Fibroblast of gingiva (primary cell): Measurements from ENCODE around the gene GNS.
A peak's percentile ranks its signal among the peaks of the same experiment; 100 is the strongest.

Source experiments
- DNase-seq: peaks from one replicate; pipeline ENCODE4 v3.0.0-alpha.2; 2011; ENCODE audit warnings: low read depth

Gene GNS

DNA sequence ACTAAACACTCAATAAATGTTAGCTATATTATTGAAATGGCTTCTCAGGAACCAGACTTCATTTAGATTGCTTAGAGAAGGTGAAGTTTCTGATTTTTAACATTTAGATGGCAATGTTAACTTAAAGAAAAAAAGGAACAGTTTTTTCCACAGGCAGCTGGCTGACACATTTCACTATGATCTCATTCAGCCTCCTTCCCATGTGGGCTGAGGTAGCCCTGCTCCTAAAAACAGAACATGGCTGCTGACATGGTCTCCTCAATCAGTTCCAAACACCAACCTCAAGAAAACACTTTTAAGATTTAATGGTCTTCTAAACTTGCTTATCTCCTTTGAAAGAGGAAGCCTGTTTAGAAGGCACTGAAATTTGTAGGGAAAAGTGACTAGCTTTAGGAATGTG is 23.8 kb downstream of the GNS start:
- no peak for DNase-seq

- peak; percentile 46 for DNase-seq
Observed at GRCh38 chr12:64733857-64734256, 25.3 kb downstream of the GNS start.

DNA sequence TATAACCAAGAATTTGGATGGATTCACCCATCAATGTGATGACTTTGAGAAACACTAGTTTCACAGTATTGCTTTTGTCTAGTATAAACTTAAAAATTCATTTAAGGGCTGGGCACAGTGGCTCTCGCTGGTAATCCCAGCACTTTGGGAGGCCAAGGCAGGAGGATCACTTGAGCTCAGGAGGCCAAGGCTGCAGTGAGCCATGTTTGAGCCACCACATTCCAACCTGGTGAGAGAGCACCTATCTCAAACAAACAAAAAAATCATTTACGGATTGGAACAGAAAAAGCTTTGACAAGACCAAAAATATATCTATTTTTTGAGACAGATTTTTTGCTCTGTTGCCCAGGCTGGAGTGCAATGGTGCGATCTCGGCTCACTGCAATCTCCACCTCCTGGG is 27.5 kb downstream of the GNS start:
- DNase-seq: no peak

- no peak for DNase-seq
Observed at GRCh38 chr12:64730588-64730969, 28.6 kb downstream of the GNS start.

DNA sequence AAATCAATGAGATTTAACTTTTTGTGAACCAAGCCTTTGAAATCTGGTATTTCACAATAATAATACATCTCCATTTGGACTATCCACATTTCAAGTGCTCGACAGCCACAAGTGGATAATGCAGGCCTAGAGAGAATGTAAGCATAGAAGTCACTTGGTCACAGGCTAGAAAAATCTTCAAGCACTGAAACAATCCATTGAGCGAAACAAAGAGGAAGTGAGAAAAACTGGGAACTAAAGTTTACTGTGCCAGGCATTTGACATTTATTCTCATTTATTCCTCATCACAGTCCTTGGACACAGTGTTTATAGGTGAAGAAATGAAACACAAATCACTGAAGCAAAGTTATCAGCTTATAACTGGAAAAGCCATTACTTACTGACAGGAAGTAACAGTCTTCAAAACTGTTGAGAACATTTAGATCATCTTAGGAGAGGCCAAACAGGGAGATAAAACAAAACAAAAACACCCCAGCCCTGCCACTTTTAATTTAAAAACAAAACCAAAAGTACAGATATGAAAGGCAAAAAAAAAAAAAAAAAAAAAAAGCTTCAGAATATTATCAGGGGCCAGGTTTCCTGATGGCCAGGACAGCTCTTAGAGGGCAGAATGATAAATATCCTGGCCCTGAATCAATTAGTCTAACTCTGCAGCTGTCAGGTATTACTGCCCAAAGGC is 29.2 kb downstream of the GNS start:
- no peak for DNase-seq

DNA sequence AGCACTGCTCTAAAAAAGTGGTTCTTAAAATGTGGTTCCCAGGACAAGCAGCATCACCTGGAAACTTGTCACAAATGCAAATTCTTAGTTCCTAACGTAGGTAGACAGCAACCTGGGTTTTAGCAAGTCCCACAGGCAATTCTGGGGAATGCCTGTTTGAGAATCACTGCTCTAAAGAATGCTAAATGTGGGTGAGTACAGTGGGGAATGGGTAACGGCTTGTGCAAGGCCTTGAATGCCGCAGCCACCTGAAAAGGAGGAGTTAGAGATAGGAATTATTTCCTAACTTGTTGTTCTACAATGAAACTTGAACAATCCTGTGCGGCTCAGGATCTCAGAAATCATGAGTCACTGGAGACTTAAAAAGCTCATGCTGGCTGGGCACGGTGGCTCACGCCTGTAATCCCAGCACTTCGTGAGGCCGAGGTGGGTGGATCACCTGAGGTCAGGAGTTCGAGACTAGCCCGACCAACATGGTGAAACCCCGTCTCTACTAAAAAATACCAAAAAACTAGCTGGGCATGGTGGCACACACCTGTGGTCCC is 34.9 kb downstream of the GNS start:
- no peak for DNase-seq

GRCh38 chr12:64723630-64724029 is 35.6 kb downstream of the GNS start:
- no peak for DNase-seq

- no peak for DNase-seq
Observed at GRCh38 chr12:64722835-64723234, 36.4 kb downstream of the GNS start.

- no peak for DNase-seq
Observed at GRCh38 chr12:64720884-64721283, 38.3 kb downstream of the GNS start.

- DNase-seq: no peak
Observed at GRCh38 chr12:64718649-64719048, 40.6 kb downstream of the GNS start.

GRCh38 chr12:64716839-64717455 is 42.3 kb downstream of the GNS start:
- no peak for DNase-seq

DNA sequence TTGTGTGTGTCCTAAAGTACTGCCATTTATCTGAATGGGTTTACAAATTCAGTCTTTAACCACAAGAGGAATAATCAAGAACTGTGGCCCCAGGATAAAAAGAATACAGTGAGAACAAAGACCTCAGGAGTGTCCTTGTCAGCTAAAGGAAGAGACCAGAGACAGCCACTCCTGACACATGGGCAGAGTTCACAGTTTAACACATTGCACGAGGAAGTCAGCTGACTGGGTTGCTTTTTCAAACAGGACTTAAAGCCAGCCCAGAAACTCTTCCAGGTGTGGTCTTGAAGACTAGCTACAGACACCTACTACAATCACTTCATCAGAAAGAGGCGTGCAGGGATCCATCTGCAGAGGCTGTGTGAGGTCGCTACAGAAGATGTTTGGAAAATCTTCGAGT is 42.8 kb downstream of the GNS start:
- DNase-seq: no peak

GRCh38 chr12:64714551-64714968 is 44.6 kb downstream of the GNS start:
- DNase-seq: no peak

GRCh38 chr12:64713376-64713775 is 45.8 kb downstream of the GNS start:
- DNase-seq: no peak

GRCh38 chr12:64709429-64709828 is 49.8 kb downstream of the GNS start:
- no peak for DNase-seq

DNA sequence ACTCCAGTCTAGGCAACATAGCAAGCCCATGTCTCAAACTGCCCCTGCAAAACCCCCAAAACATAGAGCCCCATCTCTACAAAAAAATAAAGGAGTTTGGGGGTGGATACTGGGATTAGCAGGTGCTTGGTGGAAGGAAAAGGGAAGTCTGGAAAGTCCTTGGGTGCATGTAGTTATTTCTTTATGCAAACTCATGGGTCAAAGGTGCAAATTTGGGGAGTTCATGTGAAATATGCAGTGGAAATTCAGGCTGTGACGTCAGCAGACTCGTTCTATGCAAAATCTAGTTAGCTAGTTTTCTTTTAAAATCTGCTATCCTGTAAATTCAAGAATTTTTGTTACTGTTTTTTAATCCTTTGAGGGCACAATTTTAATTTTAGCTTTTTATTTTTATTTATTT is 51.3 kb downstream of the GNS start:
- no peak for DNase-seq

DNA sequence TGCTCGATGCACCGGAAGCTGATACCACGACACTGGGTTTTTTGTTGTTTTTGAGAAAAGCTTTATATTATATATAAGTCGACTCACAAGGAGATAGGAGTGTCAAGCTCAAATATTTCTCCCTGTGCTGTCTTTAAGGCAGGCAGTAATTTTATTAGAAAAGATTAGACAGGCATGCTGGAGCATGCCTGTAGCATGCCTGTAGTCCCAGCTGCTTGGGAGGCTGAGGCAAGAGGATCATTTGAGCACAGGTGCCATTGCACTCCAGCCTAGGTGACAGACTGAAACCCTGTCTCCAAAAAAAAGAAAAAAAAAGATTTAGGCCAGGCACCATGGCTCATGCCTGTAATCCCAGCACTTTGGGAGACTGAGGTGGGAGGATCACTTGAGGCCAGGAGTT is 51.8 kb downstream of the GNS start:
- DNase-seq: no peak

DNA sequence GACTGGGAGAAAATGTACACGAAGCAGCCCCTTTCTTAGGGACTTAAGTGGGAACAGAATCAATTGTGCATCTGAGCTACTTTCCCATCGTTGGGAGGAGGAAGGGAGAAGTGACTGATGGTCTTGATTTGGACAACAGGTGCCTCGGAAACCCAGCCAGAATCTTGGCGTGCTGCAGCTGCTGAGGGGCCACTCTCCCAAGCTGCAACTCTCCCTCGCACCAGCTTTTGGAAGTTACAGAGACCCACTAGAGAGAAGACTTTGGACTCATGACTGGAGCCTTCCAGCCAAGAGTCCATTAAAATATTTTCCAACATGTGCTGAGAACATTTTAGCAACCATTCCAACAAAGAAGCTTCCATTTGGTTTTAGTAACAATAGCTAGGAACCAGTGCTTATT is 52.3 kb downstream of the GNS start:
- DNase-seq: no peak

DNA sequence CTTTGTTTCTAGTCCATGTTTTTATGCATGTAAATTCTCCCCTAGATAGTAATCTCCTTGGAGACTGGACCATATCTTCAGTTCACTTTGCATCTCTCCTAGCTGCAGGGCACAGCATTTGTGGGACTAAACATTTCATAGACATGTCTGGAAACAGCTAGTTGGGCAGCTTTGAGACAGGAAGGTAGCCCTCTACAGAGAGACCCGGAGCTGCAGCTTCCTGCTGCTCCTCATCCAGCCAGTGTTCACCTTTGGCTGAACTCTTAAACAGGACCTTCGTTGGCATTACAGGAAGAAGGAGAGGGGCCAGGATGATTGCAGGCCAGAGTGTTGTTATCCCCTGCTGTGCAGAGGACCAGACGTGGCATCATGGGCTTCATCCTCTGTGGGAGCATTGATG is 52.9 kb downstream of the GNS start:
- no peak for DNase-seq

GRCh38 chr12:64701283-64701682 is 57.9 kb downstream of the GNS start:
- peak; percentile 9 for DNase-seq

DNA sequence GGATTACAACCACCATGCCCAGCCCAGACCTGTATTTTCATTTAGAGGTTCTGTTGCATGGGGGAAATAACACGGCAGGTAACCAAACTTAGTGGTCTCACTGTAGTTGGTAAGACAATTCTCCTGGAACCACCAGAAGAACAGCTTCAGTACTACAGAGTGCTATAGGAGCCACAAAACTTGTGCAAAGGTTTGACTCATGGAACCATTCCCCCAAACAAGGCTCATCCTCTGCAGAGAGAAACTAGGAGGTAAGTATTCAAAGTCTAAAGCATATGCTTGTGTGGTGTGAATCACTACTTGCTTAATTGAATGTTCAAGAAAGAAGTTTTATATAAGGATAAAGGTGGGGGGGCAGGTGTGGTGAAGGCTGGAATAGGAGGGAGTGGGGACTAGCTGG is 58.7 kb downstream of the GNS start:
- DNase-seq: no peak

DNA sequence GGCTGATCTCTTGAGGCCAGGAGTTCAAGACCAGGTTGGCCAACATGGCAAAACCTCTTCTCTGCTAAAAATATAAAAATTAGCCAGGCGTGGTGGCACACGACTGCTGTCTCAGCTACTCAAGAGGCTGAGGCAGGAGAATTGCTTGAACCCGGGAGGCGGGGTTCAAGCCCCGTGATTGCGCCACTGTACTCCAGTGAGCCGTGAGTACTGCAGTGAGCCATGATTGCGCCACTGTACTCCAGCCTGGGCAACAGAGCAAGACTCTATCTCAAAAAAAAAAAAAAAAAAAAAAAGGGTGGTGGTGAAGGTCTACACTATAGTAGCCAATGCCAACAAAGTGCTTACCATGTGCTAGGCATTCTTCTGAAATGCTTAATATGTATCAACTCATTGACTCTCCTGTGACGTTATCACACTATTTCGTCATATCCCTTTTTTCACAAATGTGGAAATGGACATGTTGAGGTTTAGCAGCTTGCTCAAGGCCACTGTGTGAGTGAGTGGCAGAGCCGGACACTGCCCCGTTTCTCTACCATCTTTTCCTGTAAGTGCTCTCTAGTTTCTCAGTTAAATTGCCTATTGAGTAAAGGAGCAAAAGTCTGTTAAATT is 59.6 kb downstream of the GNS start:
- DNase-seq: no peak

- DNase-seq: peak; percentile 11
Observed at GRCh38 chr12:64696080-64696741, 63.0 kb downstream of the GNS start.
